ENCODE results near the gene KCNMB3.

- TF ChIP-seq MAFK (IDR thresholded peaks at IDR 0.05; ENCODE audit: partially characterized antibody): peak; percentile 81
- no peak for TF ChIP-seq CTCF (IDR thresholded peaks at IDR 0.05)
- TF ChIP-seq RFX5 (IDR thresholded peaks at IDR 0.05): no peak
- no peak for TF ChIP-seq GATA3 (IDR thresholded peaks at IDR 0.05; ENCODE audit: borderline replicate concordance)
- no peak for TF ChIP-seq EP300 (IDR thresholded peaks at IDR 0.05)
These were observed 18.3 kb upstream of the KCNMB3 start for GRCh38 chr3:179269152-179269707.

Data from A549 (cell line).